Upper lobe of left lung (tissue), 6 donors: ENCODE data around the gene HES7. TPM values are rescaled to one million over a fixed set of nuclear protein-coding genes. Genes with fewer than 3 reads are reported as not detected.
A peak's percentile ranks its signal among the peaks of the same experiment; 100 is the strongest.

ENCODE experiments used
- ATAC-seq, 2 donors: fragments of 200-7000 bp; cut with Tn5 transposase; one replicate each; pipeline ENCODE4 v1.9.1; 2022; ENCODE audit warnings: mild to moderate bottlenecking in 2 of 2, moderate library complexity in 2 of 2; ENCODE audit not compliant: low FRiP score in 2 of 2
- DNase-seq, 2 donors: peaks; one replicate each; pipeline ENCODE4 v3.0.0-alpha.2; 2019 to 2020
- H3K27ac ChIP-seq, 4 donors: fragments of 200-600 bp; sonication (generic); one replicate each; pipeline ENCODE4 v1.5.1; 2016 to 2019
- H3K27me3 ChIP-seq, 4 donors: fragments of 200-600 bp; sonication (generic); one replicate each; pipeline ENCODE4 v1.5.1; 2017 to 2019
- H3K36me3 ChIP-seq, 4 donors: fragments of 200-600 bp; sonication (generic); one replicate each; pipeline ENCODE4 v1.5.1; 2016 to 2019
- H3K4me1 ChIP-seq, 4 donors: fragments of 200-600 bp; sonication (generic); one replicate each; pipeline ENCODE4 v1.5.1; 2018 to 2019
- H3K4me3 ChIP-seq, 4 donors: fragments of 200-600 bp; sonication (generic); one replicate each; pipeline ENCODE4 v1.5.1; 2017 to 2019; ENCODE audit warnings: mild to moderate bottlenecking in 2 of 4, moderate library complexity in 1 of 4
- H3K9me3 ChIP-seq, 4 donors: fragments of 200-600 bp; sonication (generic); one replicate each; pipeline ENCODE4 v1.5.1; 2018 to 2019
- CTCF ChIP-seq, 6 experiments: fragments of 450-650 bp in 4 of 6; fragments of 200-600 bp in 2 of 6; sonication (generic) in 2 of 6; IDR thresholded peaks; one replicate each; pipeline ENCODE4 v1.5.1; 2016 to 2019; ENCODE audit warnings: antibody characterized with exemption in 6 of 6
- EP300 ChIP-seq, 4 donors: sonication (generic); formaldehyde crosslinking; IDR thresholded peaks; one replicate each; pipeline ENCODE4 v1.5.1; 2017; ENCODE audit warnings: antibody characterized with exemption in 4 of 4, control low read depth in 2 of 4
- POLR2A ChIP-seq, 4 donors: fragments of 450-650 bp; IDR thresholded peaks; one replicate each; pipeline ENCODE4 v1.5.1; 2016 to 2017; ENCODE audit warnings: antibody characterized with exemption in 4 of 4, mild to moderate bottlenecking in 2 of 4
- POLR2AphosphoS5 ChIP-seq, 2 donors: sonication (generic); formaldehyde crosslinking; IDR thresholded peaks; one replicate each; pipeline ENCODE4 v1.5.1; 2017; ENCODE audit warnings: antibody characterized with exemption in 2 of 2
- WGBS, 2 donors: methylation state at CpG; one replicate each; pipeline ENCODE4 v1.1.5; 2017 to 2018; 5-methylcytosine and 5-hydroxymethylcytosine counted together
- total RNA-seq, 6 donors: library from RNA; depleted of rRNA in 4 of 6; stranded (reverse); fragments of >200 nt in 4 of 6; gene quantifications; one replicate each; pipeline versions ENCODE4 v1.1.0 to v1.2.1, GENCODE V29; 2016 to 2021
- donor health status: DM: no; HTN: no; CAD: no; lungs with moderate emphysema.
- donor health status: DM: no; HTN: yes; CAD: no; lungs with severe emphysema.

HES7 gene
- total RNA-seq, 6 donors from 2014 or later: 4.9 TPM; not detected in 5

GRCh38 chr17:8150194-8151119 lies 26.6 kb upstream of the HES7 start:
- 77 to 81% methylated on average over 13 to 18 of the region's 18 CpGs for WGBS, 2 donors
- peak overlapping the region; percentile 34 to 85 (median 70) for H3K4me3 ChIP-seq

GRCh38 chr17:8149419-8150193 lies 25.7 kb upstream of the HES7 start:
- Histone ChIP-seq H3K36me3 (peaks cover 61 to 72% (median 67%) of the 10 kb centered on the region in 4 donors), H3K4me3 (peak overlapping the region in 1 of 4 donors; percentile 85), H3K4me1 (peaks cover 31 to 57% (median 35%) of the 10 kb centered on the region in 4 donors), H3K27ac (peak overlapping the region; percentile 98 to 100 (median 99)), H3K27me3 (no peaks in the 10 kb centered on the region), H3K9me3 (no peaks in the 10 kb centered on the region)
- 92 to 94% methylated on average over 18 to 29 of the region's 29 CpGs for WGBS, 2 donors
- peak in 1 of 2 donors; percentile 78 for DNase-seq
- TF ChIP-seq POLR2AphosphoS5 (IDR thresholded peaks at IDR 0.05) (no peak), EP300 (IDR thresholded peaks at IDR 0.05) (no peak), CTCF (IDR thresholded peaks at IDR 0.05) (no peak), POLR2A (IDR thresholded peaks at IDR 0.05) (no peak)
- ATAC-seq: no peak

More at GRCh38 chr17:8150194-8151119, 26.6 kb upstream of the HES7 start:
- ATAC-seq: no peak
- TF ChIP-seq POLR2A (IDR thresholded peaks at IDR 0.05): no peak
- TF ChIP-seq POLR2AphosphoS5 (IDR thresholded peaks at IDR 0.05): no peak
- TF ChIP-seq EP300 (IDR thresholded peaks at IDR 0.05): no peak
- no peak for TF ChIP-seq CTCF (IDR thresholded peaks at IDR 0.05)
- peaks cover 54 to 64% (median 58%) of the 10 kb centered on the region in 4 donors for H3K36me3 ChIP-seq
- H3K4me1 ChIP-seq: peaks cover 31 to 57% (median 36%) of the 10 kb centered on the region in 4 donors
- H3K27me3 ChIP-seq: no peaks in the 10 kb centered on the region
- peak in 1 of 2 donors; percentile 79 for DNase-seq
- peak overlapping the region; percentile 98 to 100 (median 99) for H3K27ac ChIP-seq
- H3K9me3 ChIP-seq: no peaks in the 10 kb centered on the region

GRCh38 chr17:8148560-8148959 lies 24.7 kb upstream of the HES7 start:
- no peak overlapping the region for H3K4me3 ChIP-seq
- peak overlapping the region in 3 of 4 donors; percentile 37 to 60 (median 40) for H3K27ac ChIP-seq
- no peaks in the 10 kb centered on the region for H3K9me3 ChIP-seq
- peak in 1 of 2 donors; percentile 45 for DNase-seq
- H3K4me1 ChIP-seq: peaks cover 26 to 52% (median 31%) of the 10 kb centered on the region in 4 donors
- no peaks in the 10 kb centered on the region for H3K27me3 ChIP-seq
- 87 to 92% methylated on average over 9 of the region's 13 CpGs for WGBS, 2 donors
- ATAC-seq: no peak
- H3K36me3 ChIP-seq: peaks cover 72 to 83% (median 77%) of the 10 kb centered on the region in 4 donors
- TF ChIP-seq CTCF (IDR thresholded peaks at IDR 0.05): no peak
- no peak for TF ChIP-seq POLR2AphosphoS5 (IDR thresholded peaks at IDR 0.05)
- no peak for TF ChIP-seq POLR2A (IDR thresholded peaks at IDR 0.05)
- no peak for TF ChIP-seq EP300 (IDR thresholded peaks at IDR 0.05)

GRCh38 chr17:8147805-8148404 lies 24.0 kb upstream of the HES7 start:
- ATAC-seq (no peak), DNase-seq (peak in 1 of 2 donors; percentile 48)
- Histone ChIP-seq H3K27me3 (no peaks in the 10 kb centered on the region), H3K36me3 (peaks cover 72 to 83% (median 80%) of the 10 kb centered on the region in 4 donors), H3K27ac (peak overlapping the region in 3 of 4 donors; percentile 37 to 61 (median 60)), H3K9me3 (no peaks in the 10 kb centered on the region), H3K4me1 (peaks cover 20 to 51% (median 24%) of the 10 kb centered on the region in 4 donors), H3K4me3 (no peak overlapping the region)
- 91 to 97% methylated on average over 7 to 13 of the region's 13 CpGs for WGBS, 2 donors
- TF ChIP-seq POLR2AphosphoS5 (IDR thresholded peaks at IDR 0.05): no peak
- TF ChIP-seq POLR2A (IDR thresholded peaks at IDR 0.05): no peak
- no peak for TF ChIP-seq CTCF (IDR thresholded peaks at IDR 0.05)
- no peak for TF ChIP-seq EP300 (IDR thresholded peaks at IDR 0.05)
